CD4-positive, alpha-beta T cell treated with Interleukin-2 at 100 ng/mL for 4 hours (primary cell): ENCODE measurements around the gene RXRA.

ENCODE experiments used
- DNase-seq: peaks from one replicate; pipeline ENCODE4 v3.0.0-alpha.2; 2020; ENCODE audit warnings: low spot score

Gene RXRA

DNA sequence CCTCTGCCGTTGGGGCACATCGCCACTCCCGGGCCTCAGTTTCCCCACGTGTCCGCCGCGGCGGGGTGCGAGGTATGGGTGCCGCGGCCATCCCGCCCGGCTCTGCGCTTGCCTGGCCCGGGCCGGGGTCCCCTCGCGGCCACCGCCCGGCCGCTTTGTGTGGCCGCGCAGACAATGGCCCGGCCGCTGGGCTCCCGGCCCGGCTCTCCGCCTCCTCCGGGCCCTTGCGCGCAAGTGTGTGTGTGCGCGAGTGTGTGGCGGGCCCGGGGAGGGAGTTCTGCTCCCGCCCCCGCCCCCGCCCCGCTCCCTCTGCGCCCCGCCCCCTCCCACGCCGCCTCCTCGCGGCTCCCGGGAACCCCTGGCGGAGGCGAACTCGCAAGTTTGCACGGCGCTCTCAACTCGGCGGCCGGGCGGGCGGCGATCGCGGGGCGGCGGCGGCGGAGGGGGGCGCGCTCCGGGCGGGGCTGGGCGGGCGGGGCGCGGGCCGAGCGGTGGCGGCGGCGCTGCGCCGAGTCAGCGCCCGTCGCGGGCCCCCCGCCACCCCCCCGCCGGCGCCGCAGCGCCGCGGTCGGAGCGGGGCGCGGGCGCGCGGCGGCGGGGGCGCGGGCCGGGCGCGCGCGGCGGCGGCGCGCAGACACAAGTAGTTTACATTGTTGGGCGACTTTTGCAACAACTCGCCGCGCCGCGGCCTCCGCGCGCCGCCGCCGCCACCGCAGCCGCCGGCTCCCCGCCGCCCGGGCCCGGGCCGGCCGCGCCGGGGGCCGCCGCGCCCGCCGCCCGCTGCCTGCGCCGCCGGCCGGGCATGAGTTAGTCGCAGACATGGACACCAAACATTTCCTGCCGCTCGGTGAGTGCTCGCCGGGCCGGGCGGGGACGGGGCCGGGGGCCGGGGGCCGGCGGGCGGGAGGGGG is at the start of gene RXRA:
Gene RXRA (plus strand): TSS at position 643 of the 911 bp plus-strand sequence. CDS start 177 bp downstream, at position 820.
- DNase-seq, result peak; percentile 81

- DNase-seq, result no peak
These were observed 48.0 kb upstream of the RXRA start for GRCh38 chr9:134278286-134278685.

DNA sequence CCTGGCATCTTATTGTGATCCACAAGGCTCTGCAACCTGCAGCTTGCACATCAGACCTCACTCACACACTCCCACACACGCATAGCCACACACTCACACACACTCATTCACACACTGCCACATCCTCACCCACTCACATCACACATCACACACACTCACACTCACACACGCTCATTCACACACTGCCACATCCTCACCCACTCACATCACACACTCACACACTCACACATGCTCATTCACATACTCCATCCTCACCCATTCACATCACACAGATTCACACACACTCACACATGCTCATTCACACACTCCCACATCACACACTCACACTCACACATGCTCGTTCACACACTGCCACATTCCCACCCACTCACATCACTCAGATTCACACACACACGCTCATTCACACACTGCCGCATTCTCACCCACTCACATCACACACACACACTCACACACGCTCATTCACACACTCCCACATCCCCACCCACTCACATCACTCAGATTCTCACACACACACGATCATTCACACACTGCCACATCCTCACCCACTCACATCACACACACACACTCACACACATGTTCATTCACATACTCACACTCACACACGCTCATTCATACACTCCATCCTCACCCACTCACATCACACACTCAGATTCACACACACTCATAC is 47.1 kb upstream of the RXRA start:
- no peak for DNase-seq

DNA sequence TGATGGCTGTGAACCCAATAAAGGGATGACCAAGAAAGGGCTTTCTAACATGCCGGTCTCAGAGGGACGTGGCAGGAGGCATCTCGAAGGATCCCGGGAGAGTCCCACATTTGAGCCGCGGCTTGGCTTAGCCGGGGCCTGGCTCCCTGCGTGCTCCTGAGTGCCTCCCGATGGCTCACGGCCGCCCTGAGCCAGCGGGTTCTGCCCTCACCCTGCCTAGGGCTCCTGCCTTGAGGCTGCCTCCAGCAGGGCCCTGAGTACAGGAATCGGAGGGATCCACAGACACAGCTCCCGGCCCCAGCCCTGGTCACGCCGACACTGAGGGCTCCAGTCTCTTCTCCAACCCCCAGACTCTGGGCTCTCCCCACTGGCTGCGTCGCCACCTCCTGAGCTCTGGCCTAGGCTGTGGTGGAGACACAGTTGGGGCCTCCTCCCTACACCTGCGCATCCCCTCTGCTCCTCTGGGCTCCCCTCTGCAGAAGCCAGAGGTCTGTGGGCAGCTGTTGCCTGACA is 44.1 kb upstream of the RXRA start:
- DNase-seq, result no peak

GRCh38 chr9:134283111-134283515 is 43.1 kb upstream of the RXRA start:
- no peak for DNase-seq

GRCh38 chr9:134283692-134284265 is 42.5 kb upstream of the RXRA start:
- DNase-seq, result no peak

- DNase-seq, result no peak
These were observed 42.0 kb upstream of the RXRA start for GRCh38 chr9:134284273-134284672.

- no peak for DNase-seq
These were observed 41.5 kb upstream of the RXRA start for GRCh38 chr9:134284741-134285140.

- no peak for DNase-seq
These were observed 40.9 kb upstream of the RXRA start for GRCh38 chr9:134285215-134285845.

DNA sequence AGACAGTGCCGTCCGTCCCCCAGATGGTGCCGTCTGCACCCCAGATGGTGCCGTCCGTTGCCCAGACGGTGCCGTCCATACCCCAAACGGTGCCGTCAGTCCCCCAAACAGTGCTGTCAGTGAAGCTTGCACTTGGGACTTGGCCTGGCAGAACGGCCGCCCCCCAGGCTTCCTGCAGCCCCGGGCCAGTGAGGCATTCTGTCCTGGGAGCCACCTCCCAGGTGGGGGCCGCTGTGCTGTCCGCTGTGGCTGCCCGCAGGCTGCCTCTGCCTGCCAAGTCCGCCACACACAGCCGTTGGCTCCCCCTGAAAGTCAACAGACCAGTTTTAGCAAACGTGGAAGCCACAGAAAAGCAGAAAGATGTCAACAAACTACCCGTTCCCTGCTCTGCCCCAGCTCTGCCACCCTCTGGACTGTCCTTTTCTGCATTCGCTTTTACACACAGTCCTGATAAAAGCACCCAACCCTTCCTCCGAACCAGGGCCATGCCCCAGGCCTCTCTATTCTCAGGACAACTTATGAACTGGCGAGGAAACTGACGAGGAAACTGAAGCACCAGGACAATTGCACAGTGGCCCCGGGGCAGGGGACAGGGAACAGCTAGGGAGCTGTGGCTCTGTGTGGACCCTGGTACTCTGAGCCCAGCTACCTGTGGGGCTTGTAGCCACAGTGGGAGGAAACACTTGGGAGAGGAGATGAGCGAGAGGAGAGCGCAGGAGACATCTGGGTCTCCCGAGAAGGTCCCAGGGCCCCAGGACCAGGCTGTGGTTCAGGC is 39.6 kb upstream of the RXRA start:
- no peak for DNase-seq

- DNase-seq, result no peak
These were observed 38.4 kb upstream of the RXRA start for GRCh38 chr9:134287591-134288491.

DNA sequence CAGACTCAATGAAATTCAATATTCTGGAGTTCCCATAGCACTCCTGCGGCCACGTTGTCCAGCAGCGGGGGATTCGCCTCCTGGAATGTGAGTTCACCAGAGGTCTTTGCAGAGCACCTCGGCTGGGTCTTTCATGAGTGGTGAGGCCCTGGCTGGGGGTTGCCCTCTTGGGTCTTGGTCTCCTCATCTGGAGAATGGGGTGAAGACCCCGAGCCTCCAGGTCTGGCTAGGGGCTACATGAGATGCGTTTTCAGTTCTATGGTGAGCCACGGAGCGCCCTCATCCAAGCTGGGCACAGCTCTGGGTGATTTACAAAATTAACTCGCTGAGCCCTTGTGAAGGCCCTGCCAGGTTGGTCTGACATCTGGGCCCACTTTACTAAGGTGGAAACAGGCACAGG is 37.5 kb upstream of the RXRA start:
- no peak for DNase-seq

GRCh38 chr9:134289241-134289875 is 36.9 kb upstream of the RXRA start:
- DNase-seq, result no peak

GRCh38 chr9:134290603-134291451 is 35.4 kb upstream of the RXRA start:
- no peak for DNase-seq

- no peak for DNase-seq
These were observed 34.8 kb upstream of the RXRA start for GRCh38 chr9:134291452-134291881.

- DNase-seq, result no peak
These were observed 34.0 kb upstream of the RXRA start for GRCh38 chr9:134291961-134292871.

DNA sequence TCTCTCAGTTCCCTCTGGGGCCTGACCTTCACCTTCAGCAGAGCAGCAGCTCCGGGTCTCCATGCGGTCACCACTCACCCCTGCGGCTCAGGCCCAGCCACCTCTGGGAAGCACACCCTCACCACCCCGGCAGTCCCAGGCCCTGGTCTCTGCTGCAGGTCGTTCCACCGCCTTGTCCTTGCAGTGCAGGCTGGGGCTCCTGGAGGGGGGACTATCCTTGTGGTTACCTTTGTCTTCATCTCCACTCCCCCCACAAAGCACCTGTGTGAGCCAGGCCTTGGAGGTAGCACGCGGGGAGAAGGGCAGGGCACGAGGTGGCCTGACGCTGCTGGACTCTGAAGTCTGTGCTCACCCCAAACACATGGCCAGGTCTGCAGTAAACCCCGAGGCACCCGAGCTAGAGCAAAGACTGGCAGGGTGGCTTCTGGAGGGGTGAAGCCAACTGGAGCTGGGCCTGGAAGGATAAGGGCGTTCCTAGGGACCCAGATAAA is 33.2 kb upstream of the RXRA start:
- no peak for DNase-seq
